ENCODE measurements around the gene METTL16. TPM values are rescaled to one million over a fixed set of nuclear protein-coding genes. Genes with fewer than 3 reads are reported as not detected.
"Not testable (repeated sequence)": the region's sequence is repeated elsewhere in the genome, so short reads cannot be mapped to it uniquely, and the experiment has no call there.

METTL16 gene
- total RNA-seq, 2 experiments from 2014 or later: 55.7 to 58.0 TPM

DNA sequence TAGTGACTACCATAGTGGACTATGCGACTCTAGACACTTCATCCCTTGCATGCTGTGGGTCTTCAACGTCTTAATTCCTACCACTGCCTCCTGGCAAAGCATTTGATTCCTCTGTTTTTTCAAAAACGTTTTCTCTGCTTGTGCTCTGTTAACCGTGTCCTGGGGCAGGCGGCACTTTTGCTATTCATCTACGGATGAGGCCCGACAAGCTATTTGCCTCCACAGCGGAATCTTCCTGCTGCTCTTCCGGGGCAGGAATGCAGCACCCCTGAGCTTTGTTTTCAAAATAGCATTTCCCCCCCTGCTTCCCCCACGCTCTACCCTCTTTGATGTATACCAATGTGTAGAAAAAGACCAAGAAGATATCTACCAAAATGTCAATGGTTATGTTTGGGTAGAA lies 39.8 kb upstream of the METTL16 start:
- no peaks in the 10 kb centered on the region for H3K9me3 Mint-ChIP-seq
- H3K4me3 Mint-ChIP-seq: no peak overlapping the region
- H3K27me3 Mint-ChIP-seq: peaks cover 9% of the 10 kb centered on the region
- POLR2A ChIA-PET: no interaction called here
- Histone ChIP-seq H3K9me3 (ENCODE audit: control insufficient read depth in 1 of 2, insufficient read depth in 1 of 2, low read length in 2 of 2) (no peaks in the 10 kb centered on the region), H3K27ac (ENCODE audit: low read depth in 1 of 2, low read length in 2 of 2) (no peak overlapping the region), H3K4me1 (ENCODE audit: insufficient read depth, low read length) (no peaks in the 10 kb centered on the region), H3K4me3 (ENCODE audit: low read length) (no peak overlapping the region), H3K27me3 (ENCODE audit: control insufficient read depth in 1 of 2, insufficient read depth in 2 of 2, low read length in 2 of 2) (no peaks in the 10 kb centered on the region), H3K36me3 (ENCODE audit: insufficient read depth, low read length) (no peaks in the 10 kb centered on the region)
- no peaks in the 10 kb centered on the region for H3K4me1 Mint-ChIP-seq (ENCODE audit: low read depth)
- no peak for TF ChIP-seq CTCF (IDR thresholded peaks at IDR 0.05)
- CTCF ChIA-PET: no interaction called here
- intact Hi-C loops (cut with DNase I, micrococcal nuclease): no loop called here
- ATAC-seq (ENCODE audit: poor library complexity): no peak
- no peak for DNase-seq
- H3K27ac Mint-ChIP-seq: no peak overlapping the region
- no peaks in the 10 kb centered on the region for H3K36me3 Mint-ChIP-seq (ENCODE audit: low read depth)

GRCh38 chr17:2549392-2550211 lies 37.9 kb upstream of the METTL16 start:
- DNase-seq: no peak
- Mint-ChIP-seq H3K4me1 (ENCODE audit: low read depth) (no peaks in the 10 kb centered on the region), H3K27me3 (peaks cover 9% of the 10 kb centered on the region), H3K9me3 (no peaks in the 10 kb centered on the region), H3K27ac (no peak overlapping the region), H3K36me3 (ENCODE audit: low read depth) (no peaks in the 10 kb centered on the region), H3K4me3 (no peak overlapping the region)
- ChIA-PET CTCF (no interaction called here), POLR2A (no interaction called here)
- no peak for TF ChIP-seq CTCF (IDR thresholded peaks at IDR 0.05)
- no peak overlapping the region for H3K27ac ChIP-seq (ENCODE audit: low read depth in 1 of 2, low read length in 2 of 2)
- intact Hi-C loops (cut with DNase I, micrococcal nuclease): no loop called here
- H3K9me3 ChIP-seq (ENCODE audit: control insufficient read depth in 1 of 2, insufficient read depth in 1 of 2, low read length in 2 of 2): no peaks in the 10 kb centered on the region
- no peak for ATAC-seq (ENCODE audit: poor library complexity)
- no peaks in the 10 kb centered on the region for H3K4me1 ChIP-seq (ENCODE audit: insufficient read depth, low read length)
- no peaks in the 10 kb centered on the region for H3K27me3 ChIP-seq (ENCODE audit: control insufficient read depth in 1 of 2, insufficient read depth in 2 of 2, low read length in 2 of 2)
- no peak overlapping the region for H3K4me3 ChIP-seq (ENCODE audit: low read length)
- no peaks in the 10 kb centered on the region for H3K36me3 ChIP-seq (ENCODE audit: insufficient read depth, low read length)

DNA sequence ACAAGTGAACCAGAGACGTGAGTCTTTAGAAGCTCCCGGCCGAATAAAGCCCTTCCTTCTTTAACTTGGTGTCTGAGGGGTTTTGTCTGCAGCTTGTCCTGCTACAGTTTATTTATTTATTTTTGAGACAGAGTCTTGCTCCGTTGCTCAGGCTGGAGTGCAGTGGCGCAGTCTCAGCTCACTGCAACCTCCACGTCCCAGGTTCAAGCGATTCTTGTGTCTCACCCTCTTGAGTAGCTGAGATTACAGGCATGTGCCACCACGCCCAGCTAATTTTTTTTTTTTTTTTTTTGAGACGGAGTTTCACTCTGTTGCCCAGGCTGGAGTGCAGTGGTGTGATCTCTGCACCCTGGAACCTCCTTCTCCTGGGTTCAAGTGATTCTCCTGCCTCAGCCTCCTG lies 36.3 kb upstream of the METTL16 start:
- H3K4me3 ChIP-seq (ENCODE audit: low read length); ATAC-seq (ENCODE audit: poor library complexity); H3K27me3 Mint-ChIP-seq; intact Hi-C loops (cut with DNase I, micrococcal nuclease); H3K27ac ChIP-seq (ENCODE audit: low read depth in 1 of 2, low read length in 2 of 2); H3K27me3 ChIP-seq (ENCODE audit: control insufficient read depth in 1 of 2, insufficient read depth in 2 of 2, low read length in 2 of 2); H3K4me1 ChIP-seq (ENCODE audit: insufficient read depth, low read length); H3K9me3 ChIP-seq (ENCODE audit: control insufficient read depth in 1 of 2, insufficient read depth in 1 of 2, low read length in 2 of 2); POLR2A ChIA-PET; H3K4me1 Mint-ChIP-seq (ENCODE audit: low read depth); H3K36me3 ChIP-seq (ENCODE audit: insufficient read depth, low read length); H3K9me3 Mint-ChIP-seq; H3K4me3 Mint-ChIP-seq; H3K27ac Mint-ChIP-seq; DNase-seq; H3K36me3 Mint-ChIP-seq (ENCODE audit: low read depth): not testable (repeated sequence)
- CTCF ChIA-PET: interaction anchor here (0.6 to 0.7 kb wide), 2 partner anchors 13 to 875 kb away, joined by 3 to 4 read pairs; no protein-coding TSS in a partner anchor

DNA sequence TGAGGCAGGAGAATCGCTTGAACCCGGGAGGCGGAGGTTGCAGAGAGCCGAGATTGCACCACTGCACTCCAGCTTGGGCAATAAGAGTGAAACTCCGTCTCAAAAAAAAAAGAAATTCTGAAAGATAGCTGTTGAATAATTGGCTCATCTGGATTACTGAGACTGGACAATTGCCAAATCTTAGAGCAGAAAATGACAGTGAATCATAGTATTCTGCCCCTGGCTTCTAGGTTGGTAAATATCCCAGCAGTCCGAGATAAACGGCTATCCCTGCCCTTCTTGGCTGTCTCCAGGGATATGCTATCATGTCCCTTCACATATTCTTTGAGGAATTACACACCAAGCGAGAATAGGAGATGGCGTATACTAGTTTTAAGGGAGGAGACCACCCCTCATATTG lies 35.5 kb upstream of the METTL16 start:
- no peaks in the 10 kb centered on the region for H3K4me1 ChIP-seq (ENCODE audit: insufficient read depth, low read length)
- no peaks in the 10 kb centered on the region for H3K27me3 ChIP-seq (ENCODE audit: control insufficient read depth in 1 of 2, insufficient read depth in 2 of 2, low read length in 2 of 2)
- DNase-seq: no peak
- no peaks in the 10 kb centered on the region for H3K9me3 Mint-ChIP-seq
- CTCF ChIA-PET: no interaction called here
- H3K4me3 ChIP-seq (ENCODE audit: low read length): no peak overlapping the region
- POLR2A ChIA-PET: no interaction called here
- H3K36me3 Mint-ChIP-seq (ENCODE audit: low read depth): no peaks in the 10 kb centered on the region
- H3K27me3 Mint-ChIP-seq: peaks cover 8% of the 10 kb centered on the region
- no peaks in the 10 kb centered on the region for H3K9me3 ChIP-seq (ENCODE audit: control insufficient read depth in 1 of 2, insufficient read depth in 1 of 2, low read length in 2 of 2)
- H3K4me3 Mint-ChIP-seq: no peak overlapping the region
- H3K36me3 ChIP-seq (ENCODE audit: insufficient read depth, low read length): no peaks in the 10 kb centered on the region
- H3K27ac Mint-ChIP-seq: no peak overlapping the region
- H3K27ac ChIP-seq (ENCODE audit: low read depth in 1 of 2, low read length in 2 of 2): no peak overlapping the region
- intact Hi-C loops (cut with DNase I, micrococcal nuclease): no loop called here
- H3K4me1 Mint-ChIP-seq (ENCODE audit: low read depth): no peaks in the 10 kb centered on the region
- TF ChIP-seq CTCF (IDR thresholded peaks at IDR 0.05): no peak
- no peak for ATAC-seq (ENCODE audit: poor library complexity)
